Limb (tissue), 2 donors: ENCODE measurements around the gene MOGAT1.
"Not testable (repeated sequence)": the region's sequence is repeated elsewhere in the genome, so short reads cannot be mapped to it uniquely, and the experiment has no call there.

Experiments used
- DNase-seq, 2 donors: peaks; one replicate each; pipeline ENCODE4 v3.0.0-alpha.2; 2016; ENCODE audit errors: extremely low spot score in 2 of 2

MOGAT1 gene

GRCh38 chr2:222738809-222739208 lies 67.4 kb downstream of the MOGAT1 start:
- no peak for DNase-seq

DNA sequence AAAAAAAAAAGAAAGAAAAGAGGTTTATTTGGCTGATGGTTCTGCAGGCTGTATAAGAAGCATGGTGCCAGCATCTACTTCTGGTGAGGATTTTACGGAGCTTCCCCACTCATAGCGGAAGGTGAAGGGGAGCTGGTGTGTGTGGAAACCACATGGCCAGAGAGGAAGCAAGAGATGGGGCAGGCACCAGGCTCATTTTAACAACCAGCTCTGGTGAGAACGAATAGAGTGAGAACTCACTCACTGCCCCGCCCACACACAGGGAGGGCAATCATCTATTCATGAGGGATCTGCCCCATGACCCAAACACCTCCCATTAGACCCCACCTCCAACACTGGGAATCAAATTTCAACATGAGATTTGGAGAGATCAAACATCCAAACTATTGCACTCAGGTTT lies 68.5 kb downstream of the MOGAT1 start:
- no peak for DNase-seq

DNA sequence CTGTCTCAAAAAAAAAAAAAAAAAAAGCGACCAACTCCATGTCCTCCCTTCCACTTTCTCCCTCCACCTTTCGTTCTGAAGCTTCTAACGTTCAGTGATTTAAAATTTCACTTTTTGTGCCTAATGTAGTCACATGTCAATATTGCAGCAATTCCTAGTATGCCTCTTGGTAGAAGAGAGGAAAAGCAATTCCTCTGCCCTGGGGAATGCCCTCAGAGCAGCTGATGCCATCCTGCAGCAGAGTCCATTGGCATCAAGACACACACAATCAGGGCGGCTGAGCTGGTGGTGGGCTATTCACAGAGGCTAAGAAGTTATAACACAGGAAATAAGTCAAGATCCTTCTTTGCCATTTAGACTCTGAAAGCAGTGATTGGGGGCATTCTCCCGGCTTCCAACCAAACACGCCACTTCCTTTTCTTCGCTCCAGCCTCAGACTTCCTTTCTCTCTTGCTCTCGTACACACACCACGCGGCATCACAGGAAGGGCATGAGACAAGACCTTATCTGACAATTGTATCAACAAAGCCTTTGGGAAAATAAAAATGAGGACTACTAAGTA lies 71.9 kb downstream of the MOGAT1 start:
- DNase-seq, result no peak

DNA sequence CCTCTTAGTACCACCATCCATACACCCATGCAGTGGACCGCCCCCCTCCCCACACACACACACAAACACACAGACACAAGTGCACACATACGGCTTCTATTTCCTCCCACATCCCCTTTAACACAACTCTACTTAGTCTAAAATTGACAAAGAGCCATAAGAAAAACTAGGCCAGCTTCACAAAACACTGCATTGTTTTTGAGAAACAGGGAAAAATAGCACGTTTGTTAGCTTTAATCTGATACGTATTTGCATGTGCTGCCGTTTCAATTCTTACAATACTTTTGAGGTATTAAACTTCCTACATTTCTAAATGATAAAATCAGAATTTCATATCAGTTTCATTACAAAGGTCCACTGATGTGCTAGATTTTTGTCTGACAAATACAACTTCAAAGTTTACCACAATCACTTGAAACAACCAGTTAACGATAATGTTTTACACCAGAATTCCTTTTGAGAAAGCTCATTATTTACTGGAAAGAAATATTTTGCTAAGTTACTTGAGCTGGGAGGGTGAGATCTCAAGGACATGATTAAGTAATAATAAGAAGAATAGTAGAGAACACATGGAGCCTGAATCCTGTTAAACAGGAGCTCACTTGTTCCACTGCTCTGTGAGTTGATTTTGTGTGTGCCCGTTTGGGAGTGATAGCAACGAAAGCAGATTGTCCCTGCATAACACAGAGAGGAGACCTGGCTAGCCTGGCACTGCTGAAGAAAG lies 74.5 kb downstream of the MOGAT1 start:
- no peak for DNase-seq

GRCh38 chr2:222747526-222748160 lies 76.2 kb downstream of the MOGAT1 start:
- no peak for DNase-seq

DNA sequence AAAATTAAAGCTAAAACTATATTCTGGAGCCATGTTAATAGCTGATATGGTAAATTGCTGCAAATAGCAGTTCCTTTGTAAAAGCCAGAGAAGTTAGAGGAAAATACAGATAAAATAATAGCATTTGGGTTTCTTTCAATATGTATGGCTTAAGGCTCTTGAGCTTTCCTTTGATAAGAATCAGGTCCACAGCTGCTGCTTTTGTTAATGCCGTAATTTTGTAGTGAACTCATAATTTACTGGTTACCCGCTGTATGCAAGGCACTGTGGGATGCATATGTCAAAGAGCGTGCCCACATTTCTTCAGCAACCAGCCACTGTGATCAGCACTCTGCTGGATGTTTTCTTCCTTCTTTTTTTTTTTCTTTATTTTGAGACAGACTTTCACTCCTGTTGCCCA lies 79.1 kb downstream of the MOGAT1 start:
- no peak for DNase-seq

- no peak for DNase-seq
Observed at GRCh38 chr2:222751238-222751637, 79.8 kb downstream of the MOGAT1 start.

- DNase-seq, result no peak
Observed at GRCh38 chr2:222751821-222752719, 80.6 kb downstream of the MOGAT1 start.

DNA sequence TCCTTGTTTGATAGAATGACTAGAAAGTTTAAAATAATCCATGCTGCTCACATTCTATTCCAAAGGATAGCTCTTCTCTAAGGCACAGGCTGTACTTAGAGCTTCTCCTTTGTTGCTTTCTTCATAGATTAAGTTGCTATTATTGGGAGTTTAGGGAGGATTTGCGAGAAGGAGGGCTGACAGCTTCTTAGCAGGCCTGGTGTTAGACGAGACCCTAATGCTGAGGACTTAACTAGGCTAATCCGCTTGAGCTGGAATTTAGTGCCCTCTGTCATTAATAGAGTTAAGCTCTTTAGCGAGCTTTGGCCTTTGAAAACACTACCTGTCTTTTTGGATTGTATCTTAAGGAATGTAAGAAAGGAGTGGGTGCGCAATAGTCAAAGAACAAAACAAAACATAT lies 81.3 kb downstream of the MOGAT1 start:
- no peak for DNase-seq

DNA sequence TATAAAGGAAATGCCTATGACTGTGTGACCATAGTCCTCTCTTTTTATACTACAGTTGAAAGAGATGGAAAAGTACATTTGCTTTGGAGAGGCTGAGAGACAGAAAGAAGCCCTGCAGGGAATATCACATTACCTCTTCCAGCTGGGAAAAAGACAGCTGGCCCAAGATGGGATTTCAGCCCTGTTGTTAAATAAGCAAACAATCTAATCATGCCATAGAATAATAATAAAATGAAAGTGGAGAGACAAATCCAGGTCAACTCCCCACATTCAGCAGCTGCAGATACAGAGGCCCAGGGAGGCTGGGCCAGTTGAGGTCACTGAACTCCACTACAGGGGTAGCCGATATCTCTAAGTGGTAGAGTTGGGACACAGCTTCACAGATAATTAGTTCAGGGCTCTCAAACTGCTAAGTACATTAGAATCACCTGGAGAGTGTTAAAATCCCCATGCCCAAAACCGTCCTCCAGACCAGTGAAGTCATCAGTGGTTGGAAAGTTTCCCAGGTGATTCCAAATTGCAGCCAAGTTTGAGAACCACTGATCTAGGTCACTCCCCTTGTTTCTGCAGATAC lies 81.9 kb downstream of the MOGAT1 start:
- DNase-seq, result peak; percentile 52 to 82

DNA sequence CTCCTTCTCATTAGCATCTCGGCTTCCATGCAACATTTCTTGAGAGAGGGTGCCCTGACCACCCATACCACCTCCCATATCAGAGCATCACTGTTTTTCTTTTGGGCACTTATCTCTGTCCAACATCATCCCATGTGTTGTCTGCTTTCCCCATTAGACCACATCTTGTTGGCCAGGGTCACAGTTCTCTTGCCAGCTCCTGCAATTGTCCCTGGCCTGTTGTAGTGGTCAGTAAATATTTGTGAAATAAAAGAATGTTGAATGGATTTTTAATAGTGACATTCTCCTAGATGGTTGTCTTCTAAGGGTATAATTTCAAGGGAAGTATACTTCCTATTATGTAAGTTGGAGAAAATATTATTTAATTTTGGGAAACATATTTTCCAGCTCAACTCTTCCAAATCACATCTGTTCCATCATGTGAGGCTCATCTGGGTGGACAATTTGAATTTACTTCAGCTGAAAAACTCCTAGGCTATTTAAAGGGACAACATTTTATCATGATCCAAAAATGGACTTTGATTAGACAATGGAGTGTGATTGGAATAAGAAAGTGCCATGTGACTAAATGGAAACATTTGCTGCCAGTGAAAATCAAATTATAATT lies 83.0 kb downstream of the MOGAT1 start:
- no peak for DNase-seq

DNA sequence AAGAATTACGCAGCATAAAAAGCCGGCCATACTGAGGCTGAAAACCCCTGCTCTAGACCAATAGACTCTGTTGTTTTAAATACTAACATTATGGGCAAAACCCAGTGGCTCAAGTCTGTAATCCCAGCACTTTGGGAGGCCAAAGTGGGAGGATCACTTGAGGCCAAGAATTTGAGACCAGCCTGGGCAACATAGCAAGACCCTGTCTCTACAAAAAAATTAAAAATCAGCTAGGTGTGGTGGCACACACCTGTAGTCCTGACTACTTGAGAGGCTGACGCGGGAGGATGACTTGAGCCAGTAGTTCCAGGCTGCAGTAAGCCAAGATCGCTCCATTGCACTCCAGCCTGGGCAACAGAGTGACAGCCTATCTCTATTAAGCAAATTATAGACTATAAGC lies 84.1 kb downstream of the MOGAT1 start:
- not testable (repeated sequence) for DNase-seq

- no peak for DNase-seq
Observed at GRCh38 chr2:222756362-222756831, 84.9 kb downstream of the MOGAT1 start.

DNA sequence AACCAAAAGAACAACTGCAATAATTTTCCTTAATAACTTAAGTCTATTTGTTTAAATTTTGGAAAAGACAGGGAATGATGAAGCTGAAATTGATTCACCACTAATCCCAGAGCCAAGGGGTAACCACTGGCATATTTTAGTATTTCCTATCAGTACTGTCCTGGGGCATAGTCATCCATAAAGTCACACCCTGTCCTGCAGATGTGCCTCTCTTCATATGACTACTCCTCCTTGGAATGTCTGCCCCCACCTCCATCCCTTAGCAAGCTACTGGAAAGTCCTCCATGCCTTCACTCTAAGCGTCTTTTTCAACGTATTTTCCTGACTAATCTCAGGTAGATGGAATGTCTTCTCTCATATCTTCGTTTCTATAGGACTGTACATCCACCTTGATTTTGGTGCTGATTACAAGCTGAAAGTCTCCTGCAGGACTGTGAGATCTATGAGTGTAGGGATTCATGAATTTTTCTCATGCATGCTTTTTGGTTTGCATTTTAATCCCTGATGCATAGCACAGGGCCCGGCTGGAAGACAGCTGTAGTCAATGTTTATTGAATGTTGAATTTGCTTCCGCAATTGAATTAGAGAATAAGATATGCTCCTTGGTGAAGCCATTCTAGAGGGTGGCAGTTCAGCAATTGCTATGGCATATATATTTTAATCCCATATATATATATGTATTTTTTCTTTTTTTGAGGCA lies 85.6 kb downstream of the MOGAT1 start:
- no peak for DNase-seq
